Measurements from ENCODE around the gene IVL.

IVL gene

DNA sequence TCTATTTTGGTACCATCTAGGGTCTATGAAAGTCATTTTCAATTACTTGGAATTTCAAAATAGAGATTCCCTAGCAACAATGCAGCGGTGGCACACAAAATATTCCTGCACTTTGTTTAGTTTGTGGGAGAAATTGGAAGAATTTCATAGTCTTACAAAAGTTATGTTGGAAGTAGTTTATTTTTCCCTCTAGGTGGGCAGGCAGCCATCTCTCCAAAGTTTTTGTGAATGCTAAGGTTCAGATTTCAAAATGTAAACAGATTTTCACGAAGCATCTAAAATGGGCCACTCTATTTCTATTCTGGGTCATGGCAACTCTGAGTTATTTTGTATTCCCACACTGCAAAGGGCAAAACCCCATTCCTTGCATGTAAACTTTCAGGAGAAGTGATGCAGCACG is 22.3 kb upstream of the IVL start:
- TF ChIP-seq, protein P1, sequence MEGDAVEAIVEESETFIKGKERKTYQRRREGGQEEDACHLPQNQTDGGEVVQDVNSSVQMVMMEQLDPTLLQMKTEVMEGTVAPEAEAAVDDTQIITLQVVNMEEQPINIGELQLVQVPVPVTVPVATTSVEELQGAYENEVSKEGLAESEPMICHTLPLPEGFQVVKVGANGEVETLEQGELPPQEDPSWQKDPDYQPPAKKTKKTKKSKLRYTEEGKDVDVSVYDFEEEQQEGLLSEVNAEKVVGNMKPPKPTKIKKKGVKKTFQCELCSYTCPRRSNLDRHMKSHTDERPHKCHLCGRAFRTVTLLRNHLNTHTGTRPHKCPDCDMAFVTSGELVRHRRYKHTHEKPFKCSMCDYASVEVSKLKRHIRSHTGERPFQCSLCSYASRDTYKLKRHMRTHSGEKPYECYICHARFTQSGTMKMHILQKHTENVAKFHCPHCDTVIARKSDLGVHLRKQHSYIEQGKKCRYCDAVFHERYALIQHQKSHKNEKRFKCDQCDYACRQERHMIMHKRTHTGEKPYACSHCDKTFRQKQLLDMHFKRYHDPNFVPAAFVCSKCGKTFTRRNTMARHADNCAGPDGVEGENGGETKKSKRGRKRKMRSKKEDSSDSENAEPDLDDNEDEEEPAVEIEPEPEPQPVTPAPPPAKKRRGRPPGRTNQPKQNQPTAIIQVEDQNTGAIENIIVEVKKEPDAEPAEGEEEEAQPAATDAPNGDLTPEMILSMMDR (IDR thresholded peaks at IDR 0.05; ENCODE audit: control insufficient read depth, insufficient read depth, low read depth, low read length, missing control alignments) = no peak
- DNase-seq (ENCODE audit: low read depth) = no peak
- H3K4me3 ChIP-seq (ENCODE audit: control insufficient read depth, low read depth, low read length) = no peak overlapping the region

DNA sequence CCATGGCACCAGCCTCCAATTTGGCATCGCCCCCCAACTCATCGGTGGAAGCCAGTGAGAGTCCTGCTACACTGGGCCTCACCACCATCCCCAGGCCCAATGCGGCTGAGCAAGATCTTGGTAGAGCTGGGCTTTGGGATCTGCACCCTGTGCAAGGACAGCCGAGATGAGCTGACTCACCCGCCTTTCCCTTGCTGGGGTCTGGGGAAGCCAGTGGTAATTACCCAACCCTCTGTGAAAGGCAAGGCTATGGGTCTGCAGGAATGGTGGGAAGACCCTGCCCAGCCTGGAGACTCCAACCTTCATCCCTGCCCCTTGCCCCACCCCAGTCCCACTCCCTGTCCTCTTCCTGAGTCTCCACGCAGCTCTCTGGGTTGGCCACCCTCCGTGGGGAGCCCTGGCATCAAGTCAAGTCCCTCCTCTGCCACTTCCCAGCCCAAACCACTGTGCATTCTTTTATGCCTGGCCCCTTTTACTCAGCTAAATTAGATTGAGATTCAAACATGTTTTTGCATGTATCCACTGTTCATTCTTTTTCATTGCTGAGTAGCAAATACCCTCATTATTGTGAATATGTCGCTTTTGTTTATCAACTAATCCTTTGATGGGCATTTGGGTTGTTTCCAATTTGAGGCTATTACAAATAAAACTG is 21.5 kb upstream of the IVL start:
- no peak for DNase-seq (ENCODE audit: low read depth)
- TF ChIP-seq, protein P1 (IDR thresholded peaks at IDR 0.05; ENCODE audit: control insufficient read depth, insufficient read depth, low read depth, low read length, missing control alignments) = no peak

DNA sequence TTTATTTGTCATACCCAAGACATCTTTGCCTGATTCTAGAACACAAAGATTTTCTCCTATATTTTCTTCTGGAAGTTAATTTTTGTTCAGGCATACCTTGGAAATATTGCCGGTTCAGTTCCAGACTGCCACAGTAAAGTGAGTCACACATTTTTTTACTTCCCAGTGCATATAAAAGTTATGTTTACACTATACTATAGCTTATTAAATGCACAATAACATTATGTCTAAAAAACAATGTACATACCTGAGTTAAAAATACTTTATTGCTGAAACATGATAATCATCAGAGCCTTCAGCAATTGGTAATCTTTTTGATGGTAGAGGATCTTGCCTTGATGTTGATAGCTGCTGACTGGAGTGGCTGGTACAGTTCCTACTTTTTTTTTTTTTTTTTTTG is 20.2 kb upstream of the IVL start:
- DNase-seq (ENCODE audit: low read depth) = no peak
- TF ChIP-seq, protein P1 (IDR thresholded peaks at IDR 0.05; ENCODE audit: control insufficient read depth, insufficient read depth, low read depth, low read length, missing control alignments) = no peak
- H3K4me3 ChIP-seq (ENCODE audit: control insufficient read depth, low read depth, low read length) = no peak overlapping the region

More for the DNA sequence above, 21.5 kb upstream of the IVL start:
- H3K4me3 ChIP-seq (ENCODE audit: control insufficient read depth, low read depth, low read length) = no peak overlapping the region

DNA sequence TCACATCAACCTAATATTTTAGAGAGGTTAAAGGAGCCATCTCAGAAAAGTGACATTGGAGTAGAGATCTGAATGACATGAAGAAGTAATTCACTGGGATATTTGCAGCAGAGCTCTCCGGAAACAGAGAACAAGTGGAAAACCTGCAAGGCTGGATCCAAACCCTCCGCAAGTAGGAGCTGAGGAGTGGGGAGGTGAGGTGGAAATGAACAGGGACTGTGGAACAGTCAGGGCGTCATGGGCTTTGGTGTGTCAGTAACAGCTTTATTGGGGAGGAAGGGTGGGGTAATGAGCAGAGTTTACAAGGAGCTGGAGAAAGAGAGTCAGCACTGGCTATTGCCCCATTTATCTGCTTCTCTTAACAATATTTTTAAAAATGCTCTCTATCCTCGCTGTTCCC is 9.3 kb upstream of the IVL start:
- TF ChIP-seq, protein P1 (IDR thresholded peaks at IDR 0.05; ENCODE audit: control insufficient read depth, insufficient read depth, low read depth, low read length, missing control alignments) = no peak
- H3K4me3 ChIP-seq (ENCODE audit: control insufficient read depth, low read depth, low read length) = no peak overlapping the region
- no peak for DNase-seq (ENCODE audit: low read depth)

DNA sequence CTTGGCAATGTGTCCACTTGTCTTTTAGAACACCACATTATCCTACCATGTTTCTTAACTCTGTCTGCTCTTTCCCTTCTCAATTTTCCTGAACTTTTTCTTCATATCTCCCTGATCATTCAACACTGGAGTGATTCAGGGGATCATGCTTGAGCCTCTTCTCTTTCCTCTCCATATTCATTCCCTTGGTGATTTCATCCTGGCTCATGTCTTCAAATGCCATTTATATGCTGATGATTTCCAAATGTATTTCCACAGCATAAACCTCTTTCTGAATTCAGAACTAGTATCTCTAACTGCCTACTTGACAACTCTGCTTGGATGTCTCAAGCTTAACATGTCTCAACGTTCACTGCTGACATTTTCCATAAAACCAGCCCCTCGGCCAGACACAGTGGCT is 8.5 kb upstream of the IVL start:
- TF ChIP-seq, protein P1 (IDR thresholded peaks at IDR 0.05; ENCODE audit: control insufficient read depth, insufficient read depth, low read depth, low read length, missing control alignments) = no peak
- no peak overlapping the region for H3K4me3 ChIP-seq (ENCODE audit: control insufficient read depth, low read depth, low read length)
- DNase-seq (ENCODE audit: low read depth) = no peak

DNA sequence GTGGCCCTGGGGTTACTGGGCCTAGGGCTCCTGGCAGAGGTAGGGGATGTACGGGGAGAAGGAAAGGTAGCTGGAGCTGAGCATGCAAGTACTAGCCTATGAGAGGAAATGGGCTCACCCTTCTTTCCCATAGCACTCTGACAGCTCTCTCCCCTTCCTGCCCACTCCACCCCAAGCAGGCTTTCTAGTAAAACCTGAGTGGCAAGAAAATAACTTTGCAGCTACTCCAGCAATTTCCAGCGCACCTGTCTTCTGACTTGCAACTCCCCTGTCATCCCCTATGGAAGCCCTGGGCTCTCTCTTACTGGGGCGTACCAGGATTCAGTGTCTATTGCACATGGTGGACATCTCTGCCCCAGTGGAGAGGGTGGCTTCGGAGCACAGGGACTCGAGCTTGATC is 6.7 kb upstream of the IVL start:
- TF ChIP-seq, protein P1 (IDR thresholded peaks at IDR 0.05; ENCODE audit: control insufficient read depth, insufficient read depth, low read depth, low read length, missing control alignments) = no peak
- no peak overlapping the region for H3K4me3 ChIP-seq (ENCODE audit: control insufficient read depth, low read depth, low read length)
- no peak for DNase-seq (ENCODE audit: low read depth)

All from AG09309 (cell line).